IPS-NIHi7 (cell line): ENCODE results near the gene HAAO.

Source experiments
- DNase-seq: peaks from one replicate; pipeline ENCODE4 v3.0.0; 2012; ENCODE audit warnings: mixed read lengths; ENCODE audit errors: extremely low spot score

Gene HAAO

DNA sequence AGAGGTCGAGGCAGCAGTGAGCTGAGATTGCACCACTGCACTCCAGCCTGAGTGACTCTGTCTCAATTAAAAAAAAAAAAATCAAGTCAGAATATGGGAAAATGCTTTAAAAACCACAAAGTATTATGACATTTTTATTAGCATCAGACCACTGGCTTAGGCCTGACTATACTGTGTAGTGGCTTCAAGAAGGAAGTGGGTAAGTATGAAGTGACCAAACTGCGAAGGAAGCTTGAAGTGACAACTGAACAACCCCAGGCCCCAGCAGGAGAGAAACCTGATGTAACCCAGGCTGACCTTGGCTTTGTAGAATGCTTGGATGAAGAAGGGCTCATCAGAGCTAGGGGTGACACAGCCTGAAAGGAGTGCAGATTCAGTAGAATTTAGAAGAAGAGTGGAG lies 21.4 kb upstream of the HAAO start:
- no peak for DNase-seq

DNA sequence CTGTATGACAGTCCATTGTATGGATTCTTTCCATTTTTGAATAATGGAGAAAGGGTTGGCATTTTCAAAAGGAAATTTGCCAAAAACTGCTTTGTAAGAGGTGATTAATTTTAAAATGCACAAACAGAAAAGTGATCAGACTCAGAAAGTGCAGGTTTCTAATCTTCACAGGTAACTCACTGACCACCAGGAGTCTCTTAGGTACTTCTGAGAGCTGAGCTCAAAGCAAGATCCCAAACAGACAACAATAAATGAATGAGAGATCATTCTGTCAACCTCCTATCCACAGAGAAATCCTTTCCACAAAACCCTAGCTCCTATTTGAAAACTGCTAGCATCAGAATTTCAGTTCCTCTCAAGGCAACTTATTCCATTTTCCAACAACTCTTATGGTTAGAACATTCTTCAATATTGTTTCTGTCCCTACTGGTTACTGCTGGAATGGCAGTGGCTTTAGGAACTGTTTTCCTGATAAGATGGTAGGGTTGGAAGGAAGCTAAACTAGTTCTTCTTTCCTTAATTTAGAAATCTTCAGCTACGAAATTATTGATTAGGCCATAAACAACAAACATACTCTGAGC lies 20.6 kb upstream of the HAAO start:
- DNase-seq: no peak

DNA sequence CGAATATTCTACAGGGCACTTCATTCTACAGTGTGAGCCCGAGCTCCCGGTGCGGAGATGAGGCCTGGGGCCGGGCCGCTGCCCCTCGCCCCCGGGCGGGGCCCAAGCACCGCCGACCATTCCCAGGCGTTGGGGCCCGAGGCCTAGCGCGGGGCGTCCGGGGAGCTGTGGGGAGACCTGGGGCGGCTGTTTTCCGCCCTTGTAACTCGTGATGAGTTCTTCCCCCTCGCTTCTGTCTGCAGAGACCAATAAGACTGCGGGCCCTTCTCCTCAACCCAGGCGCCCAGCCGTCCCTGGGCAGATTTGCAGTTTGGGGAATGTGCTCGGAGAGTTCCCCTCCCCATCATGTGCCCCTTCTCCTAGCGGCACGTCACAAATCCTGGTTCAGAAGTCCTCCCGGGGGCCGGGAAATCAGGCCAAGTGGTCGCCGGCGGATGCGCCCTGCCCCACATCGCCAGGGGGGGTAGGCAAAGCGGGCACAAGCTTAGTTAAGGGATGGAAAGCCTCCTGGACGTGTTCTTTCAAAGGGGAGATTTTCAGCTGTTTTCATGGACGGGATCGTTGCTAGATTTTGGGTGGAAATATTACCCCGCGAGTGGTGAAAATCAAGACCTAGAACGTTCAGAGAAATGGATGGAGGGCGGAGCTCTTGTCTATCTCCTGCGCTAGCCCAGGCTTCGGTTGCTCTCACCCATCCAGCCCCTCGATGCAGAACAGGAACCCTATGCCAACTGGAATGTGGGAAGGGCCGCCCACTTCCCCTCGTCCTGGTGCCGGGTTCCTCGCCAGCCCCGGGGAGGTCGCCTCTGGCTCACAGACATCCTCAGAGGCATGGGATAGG lies 18.8 kb upstream of the HAAO start:
- peak; percentile 70 for DNase-seq

DNA sequence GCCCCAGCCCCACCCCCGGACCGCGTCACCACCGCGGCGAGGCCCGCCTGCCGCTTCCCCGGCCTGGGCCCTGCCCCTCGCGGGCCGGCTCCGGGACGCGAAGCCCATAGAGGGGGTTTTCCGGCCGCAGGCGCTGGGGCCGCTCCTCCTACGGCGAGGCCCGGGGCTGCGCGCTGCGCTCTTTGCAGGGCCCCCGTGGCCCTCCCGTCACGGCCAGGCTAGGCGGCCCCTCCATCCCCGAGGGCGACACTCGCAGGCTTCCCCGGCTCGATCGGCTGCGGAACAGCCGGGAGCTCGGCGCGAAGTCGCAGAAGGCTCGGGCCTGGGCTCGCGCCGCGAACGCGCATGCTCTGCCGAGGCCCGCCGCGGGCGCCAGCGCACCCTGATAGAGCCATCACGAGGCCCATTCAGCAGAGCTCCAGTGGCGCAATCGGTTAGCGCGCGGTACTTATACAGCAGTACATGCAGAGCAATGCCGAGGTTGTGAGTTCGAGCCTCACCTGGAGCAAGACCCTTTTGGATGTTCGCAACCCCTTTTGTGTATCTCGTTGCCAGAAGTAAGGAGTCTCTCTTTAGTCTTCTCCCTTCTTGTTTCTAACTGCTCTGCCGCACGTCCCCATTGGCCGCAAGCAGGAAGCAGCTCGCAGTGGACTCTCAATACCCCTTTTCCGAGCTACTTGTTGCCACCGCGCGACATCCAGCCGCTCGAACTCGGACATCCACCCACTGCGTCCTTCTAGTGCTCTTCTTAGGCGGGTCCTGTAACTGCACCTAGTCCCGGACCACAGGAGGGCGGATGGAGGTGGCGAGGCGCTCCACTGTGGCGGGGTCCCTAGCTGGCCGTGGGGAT lies 18.0 kb upstream of the HAAO start:
- peak; percentile 85 for DNase-seq

DNA sequence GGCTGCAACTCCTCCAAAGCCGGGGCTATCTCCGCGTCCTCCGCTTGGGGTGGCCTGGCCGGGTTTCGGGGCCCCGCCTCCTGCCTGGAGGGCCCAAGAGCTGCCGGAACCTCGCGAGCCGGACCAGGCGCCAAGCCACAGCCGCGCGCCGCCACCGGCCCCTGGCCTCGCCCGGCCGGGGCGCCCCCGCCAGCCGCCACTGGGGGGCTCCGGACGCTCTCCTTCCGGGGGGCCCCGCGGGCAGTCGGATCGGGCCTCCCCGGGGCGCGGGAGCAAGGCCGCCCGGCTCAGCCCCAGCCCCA lies 17.4 kb upstream of the HAAO start:
- DNase-seq: peak; percentile 75

DNA sequence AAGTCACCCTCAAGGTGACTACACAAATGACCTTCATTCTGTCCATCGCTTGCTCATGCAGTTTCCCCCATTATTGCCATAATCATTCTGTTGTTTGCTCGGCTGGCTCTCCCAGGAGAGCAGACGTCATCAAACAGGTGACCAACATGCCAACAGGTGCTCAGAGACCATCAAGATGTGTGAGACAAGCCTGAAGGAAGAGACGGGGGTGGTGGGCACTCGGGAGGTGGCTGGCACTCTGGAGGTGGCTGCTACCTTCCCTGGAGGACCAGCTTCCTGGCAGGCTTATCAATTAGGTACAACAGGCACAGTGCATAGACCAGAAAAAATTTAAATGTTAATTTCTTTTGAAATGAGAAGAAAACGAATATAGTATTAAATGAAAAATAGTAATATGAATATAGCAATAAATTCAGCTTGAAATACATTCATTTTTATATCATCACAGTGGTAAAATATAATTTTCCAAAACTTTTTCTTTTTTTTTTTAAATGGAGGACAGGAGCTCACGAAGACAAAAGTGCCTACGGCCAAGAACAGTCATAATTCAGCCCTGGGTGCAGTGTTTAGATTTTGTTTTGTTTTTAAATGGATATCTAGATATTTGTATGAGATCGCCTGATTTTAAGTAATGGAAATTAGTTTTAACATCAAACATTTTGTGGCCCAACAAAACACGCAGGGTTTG lies 16.9 kb upstream of the HAAO start:
- no peak for DNase-seq

DNA sequence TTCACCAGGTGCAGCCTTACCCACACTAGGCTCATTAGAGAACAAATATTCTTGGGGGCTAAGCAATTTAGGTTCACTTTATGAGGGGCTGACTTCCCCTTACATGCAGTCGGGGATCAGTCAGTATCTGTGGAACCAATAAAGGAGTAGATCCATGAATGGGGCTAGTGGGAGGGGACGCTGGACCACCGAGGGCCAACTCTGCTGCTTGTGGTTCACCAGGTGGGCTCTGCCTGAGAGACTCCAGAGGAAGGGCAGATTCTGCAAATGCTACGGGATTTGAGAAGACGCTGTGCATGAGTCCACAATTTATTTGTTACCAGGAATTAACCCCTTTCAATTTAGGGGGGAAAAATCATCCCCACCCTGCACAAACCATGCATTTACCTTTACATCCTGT lies 15.9 kb upstream of the HAAO start:
- no peak for DNase-seq

DNA sequence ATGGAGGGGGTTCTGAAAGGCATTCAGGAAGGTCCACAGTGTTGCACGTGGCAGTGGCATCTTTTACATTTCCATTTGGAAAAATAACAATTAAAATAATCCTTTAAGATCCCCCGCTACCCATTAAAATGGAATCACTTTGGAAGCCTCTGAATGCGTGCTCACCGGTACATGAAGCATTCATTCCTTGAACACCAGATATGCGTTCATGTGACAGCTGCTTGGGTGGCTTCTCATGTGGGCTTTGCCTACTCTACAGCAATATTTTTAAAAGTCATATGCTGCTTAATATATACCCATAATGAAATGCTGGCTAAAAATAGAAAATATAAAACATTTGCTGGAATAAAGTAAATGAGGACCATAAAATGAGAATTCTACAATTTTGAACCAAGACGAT lies 14.4 kb upstream of the HAAO start:
- DNase-seq: no peak

DNA sequence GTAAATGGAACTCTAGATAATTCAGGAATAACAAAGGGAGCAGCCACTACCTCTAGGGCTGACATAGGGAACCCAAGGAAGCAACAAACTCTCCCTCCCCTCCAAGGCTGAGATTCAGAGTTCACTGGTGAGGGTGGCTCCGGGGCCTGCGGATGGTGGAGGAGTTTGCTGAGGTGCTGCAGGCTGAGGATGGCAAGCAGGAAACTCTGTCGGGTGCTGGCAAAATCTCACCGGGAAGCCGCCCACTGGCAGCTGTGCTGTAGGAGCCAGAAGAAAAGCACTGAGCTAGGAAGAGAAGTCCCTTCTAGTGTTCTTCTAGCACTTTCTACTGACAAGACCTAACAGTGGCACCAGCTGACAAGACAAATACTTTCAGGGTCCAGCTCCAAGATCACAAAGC lies 12.5 kb upstream of the HAAO start:
- no peak for DNase-seq

DNA sequence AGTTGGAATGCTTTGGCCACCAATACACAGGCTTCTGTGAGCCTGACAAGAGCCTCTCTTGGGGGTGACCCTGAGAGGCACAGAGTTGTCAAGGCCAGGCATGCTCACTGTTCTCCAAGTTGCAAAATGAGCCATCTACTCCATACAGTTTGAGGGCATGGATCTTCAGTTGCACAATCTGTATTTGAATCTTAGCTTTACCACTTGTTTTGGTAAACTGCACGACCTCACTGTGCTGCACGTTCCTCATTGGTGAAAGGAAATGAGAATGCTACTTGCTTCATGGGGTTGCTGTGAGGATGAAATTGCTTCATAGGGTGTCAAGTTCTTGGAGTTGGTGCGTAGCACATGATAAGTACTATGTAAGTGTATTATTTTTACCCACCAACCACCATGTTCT lies 12.0 kb upstream of the HAAO start:
- DNase-seq: no peak

DNA sequence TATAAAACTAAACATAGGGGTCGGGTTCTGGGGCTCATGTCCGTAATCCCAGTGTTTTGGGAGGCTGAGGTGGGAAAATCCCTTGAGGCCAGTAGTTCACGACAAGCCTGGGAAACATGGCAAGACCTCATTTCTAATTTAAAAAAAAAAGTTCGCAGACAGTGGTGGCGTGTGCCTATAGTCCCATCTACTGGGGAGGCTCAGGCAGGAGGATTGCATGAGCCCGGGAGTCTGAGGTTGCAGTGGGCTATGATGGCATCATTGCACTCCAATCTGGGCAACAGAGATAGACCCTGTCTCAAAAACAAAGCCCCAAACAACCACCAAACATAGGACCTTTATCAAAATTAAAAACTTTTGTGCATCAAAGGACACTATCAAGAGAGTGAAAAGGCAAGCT lies 9.8 kb upstream of the HAAO start:
- DNase-seq: no peak

DNA sequence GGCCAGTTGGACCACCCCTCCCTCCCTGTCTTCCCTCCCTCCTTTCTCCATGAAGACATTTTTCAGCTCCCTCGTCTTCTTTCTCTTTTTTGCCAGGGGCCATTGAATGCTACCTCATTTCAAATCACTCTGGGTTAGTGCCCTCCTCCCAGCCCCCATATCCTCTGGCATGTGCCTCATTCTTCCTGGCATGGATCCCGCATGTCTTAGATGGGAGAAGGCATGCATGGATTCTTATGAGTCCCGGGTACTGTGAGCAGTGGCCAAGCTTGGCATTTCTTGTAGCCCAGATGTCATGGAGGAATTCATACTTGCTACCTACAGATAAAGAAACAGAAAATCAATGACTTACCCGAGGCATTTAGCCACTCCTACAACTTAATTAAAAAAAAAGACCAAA lies 9.0 kb upstream of the HAAO start:
- DNase-seq: no peak

DNA sequence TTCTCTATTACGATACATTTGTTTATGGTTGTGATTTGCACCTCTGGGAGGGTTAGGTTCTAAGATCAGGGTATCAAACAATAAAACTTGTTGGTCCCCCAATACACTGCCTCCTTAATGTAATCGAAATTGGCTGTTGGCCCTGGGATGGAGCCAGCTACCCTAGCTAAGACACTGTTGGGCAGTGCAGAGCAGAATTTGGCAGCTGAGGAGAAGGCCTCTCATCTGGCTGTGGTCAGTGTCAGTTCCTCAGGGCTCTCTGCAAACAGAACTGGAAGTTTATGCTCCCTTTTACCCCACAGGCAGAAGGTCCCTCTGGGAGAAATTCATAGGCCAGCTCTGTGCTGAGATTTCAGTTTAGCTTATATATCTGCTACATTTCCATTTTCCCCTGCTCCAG lies 8.6 kb upstream of the HAAO start:
- no peak for DNase-seq

DNA sequence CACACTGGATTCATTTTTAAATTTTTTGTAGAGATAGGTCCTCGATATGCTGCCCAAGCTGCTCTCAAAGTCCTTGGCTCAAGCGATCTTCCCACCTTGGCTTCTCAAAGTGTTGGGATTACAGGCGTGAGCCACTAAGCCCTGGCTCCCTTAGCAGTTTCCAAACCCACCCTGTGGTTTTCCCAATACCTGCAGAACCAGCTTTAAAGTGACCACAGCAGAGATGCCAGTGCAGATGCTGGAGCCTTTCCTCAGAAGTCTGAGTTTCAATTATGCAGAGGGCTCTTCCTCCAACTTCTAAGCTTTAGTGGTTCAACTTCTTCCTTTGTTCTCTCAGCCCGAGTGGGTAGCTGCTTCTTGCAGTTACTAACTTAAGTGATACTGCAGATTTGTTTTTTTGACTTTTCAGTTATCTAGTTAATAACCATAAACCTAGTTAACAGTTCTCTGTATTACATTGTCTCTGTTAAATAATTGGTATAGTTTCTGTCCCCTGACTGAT lies 8.1 kb upstream of the HAAO start:
- no peak for DNase-seq

DNA sequence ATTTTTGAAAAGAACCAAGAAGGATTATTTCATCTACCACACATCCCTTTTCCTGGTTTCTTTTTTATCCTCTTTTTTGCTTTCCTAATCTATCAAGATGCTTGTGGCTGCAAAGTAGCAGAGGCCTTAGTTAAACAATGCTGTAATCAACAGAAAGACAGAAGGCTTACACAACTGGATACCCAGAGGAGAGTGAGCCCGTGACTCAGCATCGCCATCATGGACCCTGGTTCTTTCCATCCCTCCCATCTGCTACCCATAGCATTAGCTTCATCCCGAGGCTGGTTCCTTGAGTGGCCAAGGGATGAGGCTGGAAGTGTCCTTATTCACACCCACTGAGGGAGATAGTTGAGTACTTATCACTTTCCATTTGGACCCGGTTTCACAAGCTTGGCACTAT lies 7.5 kb upstream of the HAAO start:
- no peak for DNase-seq

DNA sequence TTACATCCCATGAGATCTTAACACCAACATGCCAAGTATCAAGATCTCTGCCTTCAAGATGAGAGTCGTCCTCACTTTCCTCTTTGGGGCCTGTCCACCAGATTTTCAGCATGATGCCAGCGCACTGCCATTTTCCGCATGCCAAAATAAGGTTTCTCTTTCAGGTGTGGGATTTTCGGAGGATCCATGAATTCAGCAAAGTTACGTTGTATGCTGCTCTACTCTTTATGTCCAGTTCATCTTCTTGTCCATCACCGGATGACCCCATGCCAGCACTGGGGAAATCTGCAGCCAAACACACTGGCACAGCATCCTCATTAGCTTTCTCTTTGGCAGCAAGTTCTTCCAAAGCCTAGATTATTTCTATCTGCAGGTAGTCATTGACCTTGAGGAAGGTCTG lies 4.9 kb upstream of the HAAO start:
- no peak for DNase-seq

DNA sequence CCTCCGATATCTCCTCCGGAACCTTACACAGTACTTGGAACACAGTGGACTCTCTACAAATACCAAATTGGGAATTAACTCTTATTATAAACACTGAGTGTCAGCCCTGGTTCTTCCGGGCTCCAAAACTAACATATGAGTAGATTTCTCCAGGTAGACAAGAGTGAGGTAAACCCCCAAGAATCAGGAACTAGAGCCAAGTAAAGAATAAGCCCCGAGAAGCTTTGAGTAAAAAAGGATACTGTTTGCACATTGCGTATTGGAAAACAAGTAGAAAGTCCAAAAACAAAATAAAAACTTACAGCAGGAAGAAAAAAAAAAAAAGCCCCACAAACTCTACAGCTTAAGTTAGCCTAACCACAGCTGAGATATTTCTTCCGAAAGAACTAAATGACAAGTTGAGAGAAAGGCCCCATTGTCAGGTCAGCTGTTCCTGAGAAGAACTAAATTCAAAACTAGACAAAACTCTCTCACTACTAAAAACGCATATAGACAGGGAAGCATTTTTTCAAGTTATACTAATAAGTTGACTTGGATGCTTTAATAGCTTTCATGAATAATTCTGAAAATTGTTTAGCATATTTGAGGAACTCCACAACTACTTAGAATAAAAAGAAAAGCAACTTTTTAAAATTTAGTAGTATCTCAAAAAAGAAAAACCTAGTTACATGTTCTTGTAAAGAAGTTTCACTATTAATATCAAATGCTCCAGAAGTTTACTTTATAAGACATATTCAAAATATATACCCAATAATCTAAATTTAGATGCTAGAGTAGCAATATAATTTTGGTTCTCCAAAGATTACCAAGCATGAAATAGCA lies 4.3 kb upstream of the HAAO start:
- DNase-seq: no peak

DNA sequence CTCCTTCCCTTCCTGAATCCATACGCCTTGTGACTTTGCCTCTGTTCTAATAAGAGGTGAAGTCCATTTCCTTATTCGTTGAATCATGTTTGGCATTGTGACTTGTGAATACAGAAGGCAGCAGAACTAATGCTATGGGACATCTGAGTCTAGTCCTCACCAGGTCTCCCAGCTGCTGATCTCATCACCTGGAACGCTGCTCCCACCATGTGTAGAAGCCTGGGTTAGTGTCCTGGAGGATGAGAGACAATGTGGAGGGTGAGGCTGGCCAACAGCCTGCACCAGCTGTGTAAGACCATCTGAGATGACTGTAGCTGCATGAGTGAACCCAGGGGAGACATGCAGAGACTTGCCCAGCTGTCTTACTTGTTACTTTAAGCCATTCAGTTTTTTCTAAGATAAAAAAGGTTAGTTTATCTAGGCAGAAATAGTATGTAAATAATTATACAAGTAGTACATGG lies 3.5 kb upstream of the HAAO start:
- DNase-seq: no peak

DNA sequence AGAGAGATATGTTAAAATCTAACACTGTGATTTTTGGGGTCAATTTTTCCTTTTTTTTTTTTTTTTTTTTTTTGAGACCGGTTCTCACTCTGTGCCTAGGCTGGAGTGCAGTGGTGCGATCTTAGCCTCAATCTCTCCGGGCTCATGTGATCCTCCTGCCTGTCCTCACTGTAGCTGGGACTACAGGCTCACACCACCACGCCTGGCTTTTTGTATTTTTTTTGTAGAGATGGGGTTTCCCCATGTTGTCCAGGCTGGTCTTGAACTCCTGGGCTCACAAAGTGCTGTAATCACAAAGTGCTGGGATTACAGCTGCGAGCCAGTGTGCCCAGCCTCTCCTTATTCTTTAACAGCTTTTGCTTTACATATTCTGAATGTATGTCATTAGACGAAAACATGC lies 2.9 kb upstream of the HAAO start:
- DNase-seq: no peak

DNA sequence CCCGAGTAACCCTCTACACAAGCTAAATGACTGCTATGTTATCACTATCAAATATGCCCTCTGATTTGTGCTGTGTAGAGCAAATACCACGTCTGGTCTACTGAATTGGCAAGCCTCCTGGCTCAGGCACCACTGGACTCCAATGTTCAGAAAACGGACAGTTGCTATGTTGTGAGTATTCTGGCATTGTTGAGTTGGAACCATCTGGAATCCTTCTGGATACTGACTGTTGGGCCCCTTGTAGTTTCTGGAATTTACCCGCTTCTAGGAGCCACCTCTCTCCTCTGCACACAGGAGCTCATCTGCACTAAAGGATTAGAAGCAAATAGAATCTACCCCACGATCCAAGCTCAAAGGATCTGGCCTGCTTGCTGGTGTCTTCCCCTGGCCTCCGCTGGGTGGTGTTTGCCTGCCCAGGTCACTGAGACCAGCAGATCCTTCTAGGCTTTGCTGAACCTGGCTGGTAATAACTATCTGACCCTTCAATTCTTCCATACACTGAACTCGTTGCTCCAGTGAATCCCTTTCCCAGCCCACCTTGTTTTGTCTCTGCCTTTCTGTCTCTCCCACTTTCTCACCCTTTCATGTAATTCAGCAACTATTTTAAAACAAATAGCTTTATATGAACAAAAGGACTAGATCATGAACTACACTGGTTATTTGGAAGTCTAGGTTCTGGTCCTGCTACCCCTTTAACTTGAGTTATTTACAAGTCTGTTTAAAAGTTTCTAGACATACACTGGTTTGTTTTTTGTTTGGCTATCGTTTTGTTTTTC lies 2.1 kb upstream of the HAAO start:
- DNase-seq: peak; percentile 76
